Measurements from ENCODE around the gene VAT1.
A peak's percentile ranks its signal among the peaks of the same experiment; 100 is the strongest.

Gene VAT1

DNA sequence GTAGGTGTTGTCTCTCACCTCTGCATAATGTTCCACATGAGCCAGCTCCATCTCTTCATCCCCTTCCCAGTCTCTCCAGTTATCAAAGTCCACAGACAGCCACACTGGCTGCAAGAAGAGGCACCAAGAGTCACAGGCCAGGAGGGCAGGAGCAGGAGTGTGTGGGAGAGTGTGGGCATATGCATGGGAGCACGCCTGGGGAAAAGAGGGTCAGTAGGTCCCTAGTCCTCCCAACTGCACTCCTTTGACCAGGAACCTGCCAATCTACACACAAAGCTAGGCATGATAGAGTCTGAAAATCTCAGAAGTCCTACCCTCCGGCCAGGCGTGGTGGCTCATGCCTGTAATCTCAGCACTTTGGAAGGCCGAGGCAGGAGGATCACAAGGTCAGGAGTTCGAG is 50.6 kb downstream of the VAT1 start:
- DNase-seq: no peak

GRCh38 chr17:42969001-42969581 is 53.1 kb downstream of the VAT1 start:
- peak; percentile 7 for DNase-seq

DNA sequence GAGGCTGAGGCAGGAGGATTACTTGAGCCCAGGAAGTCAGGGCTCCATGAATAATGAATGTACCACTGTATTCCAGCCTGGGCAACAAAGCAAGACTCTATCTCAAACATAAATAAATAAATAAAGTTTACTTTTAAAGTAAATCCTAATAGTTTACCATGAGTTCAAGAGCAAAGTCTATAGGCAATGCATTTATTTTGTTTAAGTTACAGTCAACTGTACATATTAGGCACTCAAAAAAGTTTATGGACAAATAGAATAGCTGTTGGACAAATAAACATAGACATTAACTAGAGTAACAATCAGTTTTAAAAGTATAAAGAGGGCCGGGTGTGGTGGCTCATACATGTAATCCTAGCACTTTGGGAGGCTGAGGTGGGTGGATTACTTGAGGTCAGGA is 54.3 kb downstream of the VAT1 start:
- no peak for DNase-seq
